ENCODE results near the gene C3orf70.

The C3orf70 gene

GRCh38 chr3:185079625-185080024, 73.2 kb downstream of the C3orf70 start:
- Histone ChIP-seq H3K4me1 (no peaks in the 10 kb centered on the region), H3K4me2 (no peak overlapping the region), H3K4me3 (no peak overlapping the region), H3K36me3 (no peaks in the 10 kb centered on the region), H3K9me3 (replicated peaks in 1 of 11) (no peaks in the 10 kb centered on the region), H4K20me1 (no peaks in the 10 kb centered on the region; a peak in 1 of 22 replicates), H3K27me3 (no peaks in the 10 kb centered on the region), H3K9ac (no peak overlapping the region), H3K27ac (no peak overlapping the region)
- TF ChIP-seq Cebpa-rat (IDR thresholded peaks at IDR 0.05), result no peak

- Histone ChIP-seq H4K20me1 (no peaks in the 10 kb centered on the region; a peak in 1 of 22 replicates), H3K27me3 (no peaks in the 10 kb centered on the region), H3K9ac (no peak overlapping the region), H3K36me3 (no peaks in the 10 kb centered on the region), H3K27ac (no peak overlapping the region), H3K9me3 (replicated peaks in 1 of 11) (no peaks in the 10 kb centered on the region), H3K4me3 (no peak overlapping the region), H3K4me1 (no peaks in the 10 kb centered on the region), H3K4me2 (no peak overlapping the region)
- TF ChIP-seq Cebpa-rat (IDR thresholded peaks at IDR 0.05), result no peak
Observed at GRCh38 chr3:185076219-185076618, 76.6 kb downstream of the C3orf70 start.

DNA sequence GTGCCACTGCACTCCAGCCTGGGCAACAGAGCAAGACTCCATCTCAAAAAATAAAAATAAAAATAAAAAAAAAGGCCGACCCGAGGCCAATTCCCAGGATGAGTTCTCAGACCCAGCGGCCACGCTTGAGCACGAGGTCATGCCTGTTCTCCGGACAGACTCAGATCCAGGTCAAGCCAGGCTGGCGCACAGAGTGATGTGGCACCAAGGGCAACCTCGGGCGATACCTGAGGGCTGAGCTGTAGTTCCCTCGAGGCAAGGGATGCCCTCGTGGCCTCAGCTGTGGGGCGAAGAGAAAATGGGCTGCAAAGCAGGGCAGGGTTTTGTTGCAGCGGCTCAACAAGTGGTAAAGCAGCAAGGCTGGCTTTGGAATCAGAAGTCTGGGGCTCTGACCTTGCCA, 77.3 kb downstream of the C3orf70 start:
- Histone ChIP-seq H3K27me3 (no peaks in the 10 kb centered on the region), H3K4me2 (no peak overlapping the region), H3K9me3 (replicated peaks in 1 of 11) (no peaks in the 10 kb centered on the region), H3K36me3 (no peaks in the 10 kb centered on the region), H3K4me3 (no peak overlapping the region), H4K20me1 (no peaks in the 10 kb centered on the region; a peak in 1 of 22 replicates), H3K27ac (no peak overlapping the region), H3K4me1 (no peaks in the 10 kb centered on the region), H3K9ac (no peak overlapping the region)
- no peak for TF ChIP-seq Cebpa-rat (IDR thresholded peaks at IDR 0.05)

DNA sequence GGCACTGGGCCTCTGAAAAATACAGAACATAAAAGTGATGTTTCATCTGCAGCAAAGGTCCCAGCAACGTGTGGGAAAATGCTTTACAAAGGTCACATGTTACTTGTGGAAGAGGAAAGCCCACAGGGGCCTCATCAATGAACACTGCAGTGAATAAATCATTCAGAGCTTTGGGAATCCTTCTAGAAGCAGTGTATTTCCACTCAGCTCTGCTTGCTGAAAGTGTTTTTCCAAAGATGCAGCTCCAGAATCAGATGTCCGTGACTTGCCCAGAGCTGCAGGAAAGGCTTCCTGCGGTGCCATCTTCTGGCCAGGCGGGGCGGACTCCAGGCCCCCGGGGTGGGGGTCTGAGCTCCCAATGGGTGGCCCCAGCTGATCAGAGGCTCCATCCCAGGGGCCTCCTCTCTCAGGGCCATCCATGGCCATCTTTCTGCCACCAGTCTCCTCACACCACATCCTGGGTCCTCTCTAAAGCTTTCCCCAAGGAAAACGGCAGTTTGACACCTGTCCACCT, 81.5 kb downstream of the C3orf70 start:
- no peaks in the 10 kb centered on the region; a peak in 1 of 22 replicates for H4K20me1 ChIP-seq
- no peak overlapping the region for H3K27ac ChIP-seq
- TF ChIP-seq Cebpa-rat (IDR thresholded peaks at IDR 0.05), result no peak

GRCh38 chr3:185070491-185071286, 82.2 kb downstream of the C3orf70 start:
- H3K4me3 ChIP-seq, result no peak overlapping the region
- no peaks in the 10 kb centered on the region for H3K9me3 ChIP-seq (replicated peaks in 1 of 11)
- H3K4me2 ChIP-seq, result no peak overlapping the region
- H3K36me3 ChIP-seq, result no peaks in the 10 kb centered on the region
- no peaks in the 10 kb centered on the region for H3K27me3 ChIP-seq
- H4K20me1 ChIP-seq, result no peaks in the 10 kb centered on the region
- no peak overlapping the region for H3K27ac ChIP-seq
- H3K9ac ChIP-seq, result no peak overlapping the region
- H3K4me1 ChIP-seq, result no peaks in the 10 kb centered on the region
- no peak for TF ChIP-seq Cebpa-rat (IDR thresholded peaks at IDR 0.05)

More for the DNA sequence above, 81.5 kb downstream of the C3orf70 start:
- Histone ChIP-seq H3K36me3 (no peaks in the 10 kb centered on the region), H3K9me3 (replicated peaks in 1 of 11) (no peaks in the 10 kb centered on the region), H3K9ac (no peak overlapping the region), H3K27me3 (no peaks in the 10 kb centered on the region), H3K4me3 (no peak overlapping the region), H3K4me2 (no peak overlapping the region), H3K4me1 (no peaks in the 10 kb centered on the region)

DNA sequence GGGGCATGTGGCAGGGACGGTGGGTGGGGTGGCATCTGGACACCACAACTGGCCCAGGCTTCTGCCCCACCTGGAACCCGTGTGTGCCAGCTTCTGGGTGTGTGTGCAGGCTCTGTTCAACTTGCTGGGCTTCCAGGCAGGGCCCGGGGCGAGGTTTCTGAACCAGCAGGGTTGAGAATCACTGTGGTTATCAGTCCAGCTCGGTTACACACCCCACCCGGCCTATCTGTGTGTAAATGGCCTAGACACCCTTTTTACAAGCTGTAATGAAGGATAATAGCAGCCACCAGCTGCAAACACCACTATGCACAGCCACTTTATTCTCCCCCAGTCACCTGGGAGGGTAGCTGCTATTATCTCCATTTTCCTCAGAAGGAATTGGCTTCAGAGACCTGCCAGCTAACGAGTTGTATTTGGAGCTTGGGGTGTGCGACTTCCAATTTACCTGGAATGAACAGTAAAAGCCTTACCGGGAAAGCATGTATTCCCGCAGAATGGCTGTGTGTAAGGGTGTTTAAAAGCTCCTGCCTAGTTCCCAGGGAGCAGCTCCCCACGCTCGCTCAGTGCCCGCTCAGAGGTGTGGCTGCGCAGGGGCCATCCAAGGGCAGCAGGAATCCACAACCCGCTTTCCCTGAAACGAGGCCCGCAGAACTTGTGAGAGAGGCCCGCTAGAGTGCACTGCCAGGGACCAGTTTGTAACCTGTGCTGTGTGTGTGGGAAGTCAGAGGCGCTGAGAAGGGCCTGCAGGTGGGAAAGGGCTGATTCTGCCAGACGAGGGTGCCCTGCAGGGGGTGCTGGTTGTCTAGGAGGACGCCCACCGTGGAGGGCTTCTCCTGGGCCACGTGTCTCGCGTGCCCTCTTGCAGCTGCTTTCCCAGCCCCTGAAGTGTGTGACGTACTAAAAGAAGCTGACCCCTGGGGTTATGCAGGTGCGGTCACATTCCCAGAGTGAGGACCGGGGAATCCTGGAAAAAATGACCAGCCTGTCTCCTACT, 83.5 kb downstream of the C3orf70 start:
- Histone ChIP-seq H3K27me3 (no peaks in the 10 kb centered on the region), H3K27ac (no peak overlapping the region), H3K36me3 (no peaks in the 10 kb centered on the region), H3K4me2 (no peak overlapping the region), H3K9me3 (replicated peaks in 1 of 11) (no peaks in the 10 kb centered on the region), H3K4me3 (no peak overlapping the region), H3K9ac (no peak overlapping the region), H3K4me1 (no peaks in the 10 kb centered on the region), H4K20me1 (no peaks in the 10 kb centered on the region)
- TF ChIP-seq Cebpa-rat (IDR thresholded peaks at IDR 0.05), result no peak

DNA sequence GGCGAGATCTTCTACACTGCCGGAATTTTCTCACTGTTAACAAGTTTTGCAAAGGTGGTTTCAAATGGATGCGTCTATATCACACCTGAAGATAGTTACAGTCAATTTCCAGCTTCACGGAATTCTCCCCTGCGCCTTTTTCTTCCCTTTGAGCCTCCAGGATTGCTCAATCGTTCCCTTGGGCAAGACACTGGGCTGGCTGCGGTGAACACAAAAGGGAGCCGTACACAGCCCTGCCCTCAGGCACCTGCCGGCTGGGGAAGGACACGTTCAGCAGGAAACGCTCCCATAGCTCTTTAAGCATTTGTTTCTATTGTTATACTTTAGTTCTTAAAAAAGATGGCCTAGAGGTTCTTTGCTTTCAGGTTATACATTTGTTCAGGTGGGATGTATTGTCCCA, 85.7 kb downstream of the C3orf70 start:
- no peaks in the 10 kb centered on the region for H3K27me3 ChIP-seq
- H3K27ac ChIP-seq, result no peak overlapping the region
- no peak for TF ChIP-seq Cebpa-rat (IDR thresholded peaks at IDR 0.05)
- no peak overlapping the region for H3K9ac ChIP-seq
- no peak overlapping the region for H3K4me2 ChIP-seq
- H3K4me1 ChIP-seq, result no peaks in the 10 kb centered on the region
- no peaks in the 10 kb centered on the region for H3K36me3 ChIP-seq
- no peak overlapping the region for H3K4me3 ChIP-seq
- no peaks in the 10 kb centered on the region for H4K20me1 ChIP-seq
- H3K9me3 ChIP-seq (replicated peaks in 1 of 11), result peaks cover 0 to 9% (median 0%) of the 10 kb centered on the region in 11 experiments; a peak in 1 of 22 replicates

GRCh38 chr3:185066251-185066650, 86.6 kb downstream of the C3orf70 start:
- TF ChIP-seq Cebpa-rat (IDR thresholded peaks at IDR 0.05), result no peak
- Histone ChIP-seq H3K4me3 (no peak overlapping the region), H3K4me1 (peaks cover 0 to under 1% (median 0%) of the 10 kb centered on the region in 10 experiments; a peak in 1 of 20 replicates), H3K27ac (no peak overlapping the region), H4K20me1 (no peaks in the 10 kb centered on the region), H3K36me3 (0 out of 22 replicates have a peak, but pooled peaks cover 0 to 1% (median 0%) of the 10 kb centered on the region in 11 experiments), H3K9ac (no peak overlapping the region), H3K9me3 (replicated peaks in 1 of 11) (peaks cover 4 to 16% (median 5%) of the 10 kb centered on the region in 11 experiments), H3K4me2 (no peak overlapping the region), H3K27me3 (no peaks in the 10 kb centered on the region)

- H3K27me3 ChIP-seq, result no peaks in the 10 kb centered on the region
- H3K4me3 ChIP-seq, result no peak overlapping the region
- peaks cover 16 to 28% (median 17%) of the 10 kb centered on the region in 11 experiments for H3K9me3 ChIP-seq (replicated peaks in 1 of 11)
- no peaks in the 10 kb centered on the region for H4K20me1 ChIP-seq
- TF ChIP-seq Cebpa-rat (IDR thresholded peaks at IDR 0.05), result no peak
- peaks cover 0 to 7% (median 0%) of the 10 kb centered on the region in 11 experiments; a peak in 3 of 22 replicates for H3K36me3 ChIP-seq
- H3K4me1 ChIP-seq, result peaks cover 0 to 13% (median under 1%) of the 10 kb centered on the region in 10 experiments; a peak in 8 of 20 replicates
- H3K4me2 ChIP-seq, result no peak overlapping the region
- no peak overlapping the region for H3K27ac ChIP-seq
- H3K9ac ChIP-seq, result no peak overlapping the region
Observed at GRCh38 chr3:185065059-185065458, 87.8 kb downstream of the C3orf70 start.
